HG02623 (cell line): ENCODE results near the gene ARNT2.

Source experiments
- ATAC-seq: cut with Tn5 transposase; IDR thresholded peaks from one replicate; pipeline ENCODE4 v1.9.1; 2021; ENCODE audit warnings: moderate library complexity; ENCODE audit not compliant: unreplicated experiment

The ARNT2 gene

DNA sequence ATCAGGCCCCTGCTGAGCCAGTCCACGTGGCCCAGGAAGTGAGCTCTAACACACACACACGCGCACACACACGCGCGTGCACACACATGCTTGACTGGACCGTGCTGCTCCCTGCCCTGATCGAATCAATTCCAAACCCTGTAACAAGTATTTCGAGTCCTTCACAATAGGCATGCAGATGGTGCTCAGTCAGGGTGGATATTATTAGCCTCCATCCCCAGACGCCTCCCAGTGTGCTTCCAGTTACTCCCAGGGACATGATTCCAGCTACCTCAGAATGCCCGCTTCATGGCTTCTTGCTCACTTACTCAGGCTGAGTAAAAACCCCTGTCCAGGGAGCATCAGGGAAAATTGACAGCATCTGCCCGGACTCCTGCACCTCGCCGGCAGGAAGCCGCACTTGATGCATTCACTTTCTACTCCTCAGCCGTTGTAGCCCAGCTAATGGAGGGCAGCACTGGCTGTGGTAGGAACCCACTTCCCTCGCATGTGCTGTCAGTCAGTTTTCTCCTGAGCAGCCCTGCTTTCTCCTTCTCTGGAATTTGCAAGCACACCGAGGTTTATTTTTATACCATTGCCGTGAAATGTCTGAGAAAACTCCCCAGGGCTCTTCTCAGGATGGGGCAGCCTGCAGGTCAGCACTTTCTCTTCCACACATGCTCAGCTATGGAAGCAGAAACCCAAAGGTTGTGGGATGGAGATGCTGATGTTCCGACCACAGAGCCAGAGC is 164.9 kb downstream of the ARNT2 start:
- ATAC-seq, result no peak

DNA sequence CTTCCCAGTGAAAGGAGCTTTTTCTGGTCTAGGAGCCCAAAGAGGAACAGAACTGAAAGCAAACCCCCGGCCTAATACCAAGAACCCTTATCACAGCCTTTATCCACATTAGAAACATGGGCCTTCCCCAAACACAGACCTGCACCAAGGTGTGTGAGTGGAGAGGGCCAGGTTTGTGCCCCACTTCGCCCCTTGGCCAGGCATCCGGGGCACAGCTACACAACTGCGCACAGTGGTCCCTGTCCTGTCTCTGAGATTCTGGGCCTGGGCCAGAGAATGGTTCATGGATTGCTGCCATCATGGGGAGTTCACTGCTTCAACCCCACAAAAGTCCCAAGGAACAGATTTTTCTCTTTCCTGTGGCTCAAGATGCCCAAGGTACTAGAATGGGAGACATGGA is 165.5 kb downstream of the ARNT2 start:
- ATAC-seq, result no peak

DNA sequence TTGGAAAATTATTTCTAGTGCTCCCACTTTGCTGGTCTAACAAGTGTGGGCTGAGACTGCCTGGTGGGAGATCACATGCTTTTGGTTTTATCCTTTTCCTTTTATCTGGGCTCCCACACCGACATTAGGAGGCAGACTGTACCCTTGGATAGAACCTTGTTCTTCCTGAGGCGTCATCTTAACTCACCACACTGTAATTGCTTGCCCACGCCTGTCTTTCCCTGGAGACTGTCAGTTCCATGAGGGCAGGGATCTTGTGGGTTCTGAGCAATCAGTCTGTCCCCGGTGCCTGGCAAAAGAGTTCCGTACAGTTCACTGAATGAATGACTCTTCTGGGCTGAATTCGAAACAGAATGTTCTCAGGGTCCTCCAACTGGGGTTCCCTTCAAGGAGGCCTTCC is 166.4 kb downstream of the ARNT2 start:
- no peak for ATAC-seq

DNA sequence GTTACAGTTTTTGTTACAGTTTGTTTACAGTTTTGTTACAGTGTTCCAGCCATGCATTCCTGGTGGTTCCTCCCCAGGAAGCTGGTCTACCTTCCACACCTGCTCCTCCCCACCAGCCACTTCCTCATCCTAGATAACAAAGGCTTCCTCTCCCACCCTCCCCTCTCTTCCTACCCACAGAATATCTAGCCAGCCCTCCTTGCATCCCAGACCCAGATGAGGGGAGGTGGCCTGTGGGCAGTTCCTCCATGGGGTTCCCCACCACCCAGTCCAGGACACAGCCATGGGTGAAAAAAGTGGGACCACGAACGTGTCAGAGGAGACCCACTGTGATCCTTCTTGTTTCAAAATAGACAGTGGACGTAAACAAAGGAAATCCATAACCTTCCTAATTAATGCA is 168.2 kb downstream of the ARNT2 start:
- no peak for ATAC-seq

DNA sequence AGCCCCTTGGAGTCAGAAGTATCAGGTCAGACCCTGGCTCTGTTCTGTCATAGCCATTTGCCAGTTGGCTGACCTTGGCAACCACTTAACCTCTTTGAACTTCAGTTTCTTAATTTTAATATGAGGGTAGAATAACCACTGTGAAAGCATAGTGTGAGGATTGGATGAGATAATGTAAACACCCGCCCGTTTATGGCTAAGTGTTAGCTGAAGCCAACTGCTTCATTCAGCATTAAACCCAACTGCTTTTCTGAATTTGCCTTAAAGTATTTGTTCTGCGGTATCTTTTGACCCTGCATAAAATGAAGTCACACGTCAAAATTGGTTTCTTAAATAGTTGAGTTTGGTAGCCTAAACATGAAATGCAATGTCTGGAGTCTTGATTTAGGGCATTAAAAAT is 169.4 kb downstream of the ARNT2 start:
- no peak for ATAC-seq

DNA sequence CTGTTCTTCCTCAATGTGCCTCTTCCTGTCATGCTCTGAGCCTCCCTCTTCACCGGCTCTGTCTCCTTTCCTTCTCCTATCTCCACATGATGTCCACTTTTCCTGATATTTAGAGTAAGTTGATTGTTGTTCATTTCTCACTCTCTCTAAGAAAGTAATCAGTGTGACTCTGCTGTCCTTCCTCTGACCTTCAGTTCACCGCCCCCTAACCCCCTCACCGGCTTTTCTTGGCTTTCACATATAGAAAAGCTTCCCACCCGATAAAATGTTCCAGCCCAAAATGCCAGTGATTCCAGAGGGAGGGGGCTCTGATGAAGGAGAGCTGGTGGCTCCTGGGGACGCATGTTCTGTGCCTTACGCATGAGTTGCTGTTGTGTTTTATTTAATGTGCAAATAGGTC is 170.4 kb downstream of the ARNT2 start:
- ATAC-seq, result no peak

DNA sequence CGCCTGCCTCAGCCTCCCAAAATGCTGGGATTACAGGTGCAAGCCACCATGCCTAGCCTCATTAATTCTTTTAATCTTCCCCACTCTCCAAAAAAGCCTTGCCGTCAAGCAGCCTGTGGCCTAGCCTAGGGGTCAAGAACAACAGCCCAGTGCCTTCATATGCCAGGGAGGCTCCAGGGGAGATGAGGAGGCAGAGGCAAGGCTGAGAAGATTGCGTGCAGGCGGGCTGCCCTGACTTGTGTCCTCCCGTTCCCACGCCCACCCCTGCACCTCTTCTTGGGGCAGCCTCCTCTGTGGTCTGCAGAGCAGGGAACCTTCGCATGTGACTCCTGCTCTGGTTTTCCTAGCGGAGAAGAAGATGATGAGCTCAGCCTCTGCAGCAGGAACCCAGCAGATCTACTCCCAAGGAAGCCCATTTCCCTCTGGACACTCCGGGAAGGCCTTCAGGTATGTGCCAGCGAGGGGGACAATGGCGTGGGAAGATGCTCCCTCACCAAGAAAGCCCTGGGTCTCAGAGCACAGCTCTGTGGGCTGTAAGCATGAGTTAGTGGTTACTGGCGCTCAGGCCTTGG is 172.4 kb downstream of the ARNT2 start:
- no peak for ATAC-seq

DNA sequence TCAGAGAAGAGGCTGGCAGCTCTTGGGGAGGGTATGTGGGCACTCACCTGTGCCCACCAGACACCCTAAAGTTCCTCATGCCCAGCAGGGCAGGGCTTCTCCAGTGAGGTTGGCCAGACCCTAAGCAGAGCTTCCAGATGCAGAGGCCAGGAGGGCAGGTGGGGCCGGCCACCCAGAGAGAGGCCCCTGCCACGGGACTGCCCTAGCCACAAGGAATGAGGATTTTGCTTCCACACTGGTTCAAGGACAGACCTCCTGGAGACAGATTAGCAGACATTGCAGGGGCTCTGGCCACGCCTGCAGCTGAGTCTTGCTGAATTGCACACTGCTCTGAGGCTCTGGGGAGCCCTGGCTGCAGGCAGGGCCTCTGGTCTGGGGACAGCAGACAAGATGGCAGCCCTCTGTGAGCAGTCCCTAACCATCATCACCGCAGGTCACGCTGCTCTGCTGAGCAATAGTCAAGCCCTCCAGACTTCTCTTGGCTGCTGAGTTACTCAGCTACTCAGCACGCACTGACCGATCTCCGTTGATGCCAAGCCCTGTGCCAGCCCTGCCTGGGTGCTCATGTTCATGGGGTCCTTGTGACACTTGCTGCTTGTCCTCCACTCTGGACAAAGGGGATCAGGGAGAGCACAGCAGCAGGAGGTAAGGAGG is 173.5 kb downstream of the ARNT2 start:
- no peak for ATAC-seq

DNA sequence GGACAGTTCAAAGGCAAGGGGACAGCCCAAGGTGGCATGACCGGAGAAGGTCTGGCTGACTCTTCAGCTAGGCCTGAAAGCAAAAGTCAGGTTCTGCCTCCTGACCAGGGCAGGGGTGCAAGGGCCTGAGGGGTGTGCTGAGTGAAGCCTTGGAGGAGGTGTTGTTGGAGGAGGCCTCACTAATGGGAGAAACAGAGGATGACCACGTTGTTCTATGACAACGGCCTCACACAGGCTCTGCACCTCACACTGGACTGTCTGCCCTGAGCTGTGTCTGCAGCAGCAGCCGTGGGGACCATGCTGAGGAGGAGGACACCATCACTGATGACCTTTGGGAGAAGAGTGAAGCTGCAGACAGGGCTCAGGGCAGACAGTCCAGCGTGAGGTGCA is 174.0 kb downstream of the ARNT2 start:
- ATAC-seq, result no peak

DNA sequence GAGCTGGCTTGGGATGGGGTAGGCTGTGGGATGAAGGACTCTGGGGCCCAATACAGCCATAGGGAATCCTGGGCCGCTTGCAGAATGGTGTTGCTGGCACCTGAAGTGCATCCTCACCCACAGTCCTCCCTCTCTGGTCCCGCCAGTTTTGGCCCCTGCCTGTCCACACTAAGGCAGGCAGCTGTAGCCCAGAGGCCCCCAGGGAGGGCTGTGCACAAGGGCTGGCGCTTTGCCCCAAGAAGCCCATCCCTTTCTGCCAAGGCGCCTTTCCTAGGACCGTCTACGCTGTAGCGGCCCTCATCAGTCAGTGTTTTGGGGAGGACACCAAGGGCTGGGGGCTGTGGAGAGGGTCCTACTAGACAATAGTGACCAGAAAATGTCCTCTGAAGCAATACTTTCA is 174.7 kb downstream of the ARNT2 start:
- ATAC-seq, result no peak

DNA sequence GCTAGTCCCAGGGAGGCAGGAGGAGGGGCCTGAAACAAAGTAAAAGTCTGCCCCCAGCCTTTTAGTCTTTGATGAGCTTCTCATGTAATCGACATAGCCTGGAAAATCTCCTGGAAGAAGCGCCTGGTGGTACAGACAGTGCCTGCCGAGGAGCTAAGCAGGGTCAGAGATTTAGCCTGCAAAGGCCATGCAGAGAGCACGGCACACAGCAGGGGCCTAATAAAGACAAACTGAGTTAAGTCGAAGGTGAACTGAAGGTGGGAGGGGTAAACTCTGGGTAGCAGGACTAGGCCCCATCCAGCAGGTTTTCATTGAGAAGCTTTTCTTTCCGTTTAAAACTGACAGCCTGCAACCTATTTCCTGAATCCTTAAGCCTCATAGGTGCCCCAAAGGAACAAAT is 175.4 kb downstream of the ARNT2 start:
- ATAC-seq, result no peak

DNA sequence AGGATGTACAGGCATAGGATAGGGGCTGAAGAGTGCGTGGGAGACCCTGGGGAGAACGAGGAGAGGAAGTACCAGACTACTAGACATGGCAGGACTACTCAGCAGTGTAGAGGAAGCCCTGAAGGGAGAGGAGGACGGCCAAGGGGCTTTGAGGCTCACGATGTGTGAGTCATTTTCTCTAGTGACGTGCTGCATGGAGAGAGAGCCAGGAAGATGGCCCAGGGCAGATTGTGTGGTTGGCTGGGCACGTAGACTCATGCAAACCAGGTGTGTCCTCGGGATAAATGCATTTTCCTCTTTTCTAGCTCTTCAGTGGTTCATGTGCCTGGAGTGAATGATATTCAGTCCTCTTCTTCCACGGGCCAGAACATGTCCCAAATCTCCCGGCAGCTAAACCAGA is 175.9 kb downstream of the ARNT2 start:
- ATAC-seq, result no peak

DNA sequence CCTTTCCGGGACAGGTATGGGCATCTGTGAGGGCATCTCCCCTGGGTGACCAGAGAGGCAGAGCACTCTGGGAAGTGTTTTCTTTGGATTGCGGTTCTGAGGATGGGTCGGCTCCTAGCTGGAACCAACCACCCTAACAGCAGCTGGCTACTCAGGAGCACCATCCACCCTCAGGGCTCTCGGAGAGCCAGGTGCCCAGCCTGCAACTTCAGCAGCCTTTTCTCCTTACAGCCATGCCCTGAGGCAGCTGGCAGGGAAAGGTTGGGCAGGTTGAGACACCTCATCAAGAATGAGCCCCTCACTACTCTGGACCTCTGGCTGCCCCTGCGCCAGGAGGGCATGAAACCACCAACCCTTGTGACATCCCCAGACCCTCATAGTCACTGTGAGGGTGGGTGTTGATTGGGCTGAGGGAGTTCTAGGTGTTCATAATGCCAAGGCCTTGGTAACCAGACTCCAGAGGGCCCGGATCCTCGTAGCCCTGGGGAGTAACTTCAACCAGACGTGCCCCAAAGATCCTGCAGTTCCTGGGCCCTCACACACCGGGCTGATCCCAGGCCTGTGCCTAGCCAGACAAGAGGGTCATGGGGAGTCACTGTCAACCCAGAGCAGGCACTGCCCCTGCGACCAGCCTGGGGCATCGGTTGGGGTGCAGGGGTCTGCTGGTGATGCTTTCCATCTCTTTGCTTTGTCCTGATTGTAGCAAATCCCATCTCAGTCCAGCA is 176.5 kb downstream of the ARNT2 start:
- ATAC-seq, result no peak

DNA sequence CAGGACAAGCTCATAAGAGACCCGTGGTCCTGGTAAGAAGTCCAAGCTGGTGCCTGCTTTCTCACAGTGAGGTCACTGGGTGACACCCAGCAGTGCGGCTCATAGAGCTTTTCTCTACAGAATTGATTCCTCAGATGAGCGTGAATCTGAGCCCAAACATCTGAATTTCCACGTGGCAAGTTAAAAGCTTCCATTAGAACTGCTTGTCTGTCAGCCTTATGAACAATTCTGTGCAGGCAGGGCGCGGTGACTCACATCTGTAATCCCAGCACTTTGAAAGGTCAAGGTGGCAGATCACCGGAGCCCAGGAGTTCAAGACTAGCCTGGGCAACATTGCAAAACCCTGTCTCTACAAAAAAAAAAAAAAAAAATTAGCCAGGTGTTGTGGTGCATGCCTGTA is 177.8 kb downstream of the ARNT2 start:
- ATAC-seq, result no peak

DNA sequence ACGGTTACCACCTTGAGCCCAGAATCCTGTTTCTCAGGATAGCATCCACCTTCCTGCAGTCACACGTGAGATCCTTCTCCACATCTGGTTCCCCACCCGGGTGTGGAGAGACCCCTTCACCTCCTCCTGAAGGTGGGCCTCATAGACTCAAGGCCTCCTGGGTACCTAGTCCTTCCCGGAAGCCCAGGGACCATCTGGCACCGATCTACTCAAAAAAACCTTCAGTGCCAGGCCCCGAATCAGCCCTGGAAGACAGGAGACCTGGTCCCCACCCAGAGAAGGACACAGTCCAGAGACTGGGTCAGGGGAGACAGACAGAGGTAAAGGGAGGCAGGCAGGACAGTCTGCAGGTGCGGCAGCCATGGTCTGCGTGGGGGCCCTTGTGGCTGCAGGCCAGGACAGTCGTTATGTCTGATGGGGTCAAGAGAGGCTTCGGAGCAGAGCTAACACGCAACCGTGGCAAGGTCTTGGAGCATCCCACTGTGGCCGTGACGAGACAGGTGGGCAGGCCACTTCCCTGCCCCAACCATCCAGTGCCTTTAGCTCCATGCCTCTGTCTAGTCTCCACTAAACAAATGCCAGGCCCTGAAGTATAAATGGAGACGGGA is 178.7 kb downstream of the ARNT2 start:
- no peak for ATAC-seq

DNA sequence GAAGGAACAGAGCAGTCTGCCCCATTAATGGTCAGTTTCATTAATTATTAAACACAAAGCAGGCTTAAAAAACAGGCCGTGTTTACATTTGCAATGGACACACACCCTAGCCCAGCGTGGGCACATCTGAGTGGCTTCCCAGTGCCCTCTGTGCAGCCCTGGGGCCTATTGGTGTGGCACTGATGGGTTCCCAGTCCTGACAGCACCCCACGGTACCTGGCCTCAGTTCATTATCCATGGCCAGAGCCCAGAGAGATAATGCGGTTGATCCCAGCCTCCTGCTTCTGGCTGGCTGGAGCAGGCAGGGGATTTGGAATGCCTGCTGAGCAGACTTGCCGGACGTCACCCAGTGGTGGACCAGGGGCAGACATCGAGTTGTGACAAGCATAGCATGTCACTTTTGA is 180.4 kb downstream of the ARNT2 start:
- no peak for ATAC-seq

DNA sequence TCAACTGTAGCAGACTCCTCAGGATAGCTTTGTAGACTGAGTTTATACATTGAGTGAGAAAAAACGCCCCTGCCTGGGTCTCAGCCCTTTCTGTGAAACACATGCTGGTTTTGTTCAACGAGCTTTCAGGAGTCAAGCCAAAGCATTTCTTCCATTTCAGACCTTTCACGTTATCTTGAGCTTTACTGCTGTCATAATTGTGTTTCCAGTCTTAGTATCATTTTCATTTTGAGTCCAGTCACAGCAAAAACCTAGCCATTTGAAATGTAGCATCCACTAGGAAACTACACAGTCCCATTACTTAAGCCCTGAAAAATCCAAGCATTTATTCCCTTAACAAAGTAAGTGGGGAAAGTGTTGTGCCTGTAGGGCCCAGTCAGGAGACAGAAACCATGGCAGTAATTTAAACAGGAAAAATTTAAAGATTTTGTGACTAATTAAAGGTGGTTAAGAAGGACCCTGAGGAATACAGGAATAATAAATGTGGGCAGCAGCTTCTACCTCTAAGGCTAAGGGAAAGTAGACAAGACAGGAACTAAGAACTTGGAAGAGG is 180.9 kb downstream of the ARNT2 start:
- ATAC-seq, result no peak

DNA sequence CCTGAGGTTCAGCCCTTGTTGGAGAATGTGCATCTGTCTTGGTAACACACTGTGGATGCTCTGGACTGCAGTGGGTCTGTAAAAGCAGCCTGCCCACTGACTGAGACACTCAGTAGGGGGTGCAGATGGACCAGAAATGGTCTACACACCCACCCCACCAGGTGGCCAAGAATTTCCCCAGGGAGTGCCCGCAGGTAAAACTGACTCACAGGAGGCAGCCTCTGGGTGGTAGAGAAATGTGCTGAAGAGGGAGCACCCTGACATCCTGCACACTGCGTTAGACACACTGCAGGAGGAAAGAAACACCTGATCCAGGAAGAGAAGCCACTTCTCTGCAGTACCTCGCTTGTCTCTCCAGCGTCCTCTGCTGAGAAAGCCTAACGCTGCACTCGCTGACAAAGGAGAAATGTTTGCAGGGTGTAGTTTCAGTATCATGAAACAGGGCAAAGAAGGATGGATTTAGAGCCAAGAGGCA is 181.4 kb downstream of the ARNT2 start:
- no peak for ATAC-seq

DNA sequence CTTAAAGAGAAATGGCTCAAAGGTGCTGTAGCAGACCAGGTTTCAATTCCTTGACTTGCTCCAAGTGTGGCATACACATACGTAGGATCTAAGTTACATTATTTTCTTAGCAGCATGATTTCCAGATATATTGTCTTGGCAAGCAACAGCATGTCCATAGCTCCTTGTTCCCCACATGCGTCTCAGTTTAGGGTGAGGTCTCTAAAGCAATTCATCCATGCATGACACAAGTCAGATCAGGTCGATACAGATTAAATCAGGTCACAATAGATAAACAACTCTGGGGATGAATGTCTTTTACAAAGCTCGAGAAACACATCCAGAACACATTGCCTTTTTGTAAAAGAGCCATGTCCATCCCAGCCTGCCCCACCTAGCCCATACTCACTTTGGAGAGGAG is 182.0 kb downstream of the ARNT2 start:
- no peak for ATAC-seq

DNA sequence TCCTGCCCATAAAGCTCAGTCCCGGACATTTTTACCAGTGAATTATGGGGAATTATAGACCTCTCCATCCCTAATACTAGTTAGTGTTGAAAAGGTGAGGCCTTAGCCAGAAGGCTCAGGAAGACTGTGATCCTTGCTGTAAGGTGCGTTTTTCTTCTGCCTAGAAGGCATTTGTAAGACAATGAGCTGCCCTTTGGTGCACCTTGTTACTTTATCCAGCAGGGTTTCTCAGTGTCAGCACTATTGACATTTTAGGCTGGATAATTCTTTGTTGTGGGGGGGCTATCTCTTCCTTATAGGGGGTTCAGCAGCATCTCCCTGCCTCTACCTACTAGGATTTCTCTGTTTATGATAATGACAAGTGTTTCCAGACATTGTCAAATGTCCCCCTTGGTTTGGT is 182.8 kb downstream of the ARNT2 start:
- no peak for ATAC-seq

DNA sequence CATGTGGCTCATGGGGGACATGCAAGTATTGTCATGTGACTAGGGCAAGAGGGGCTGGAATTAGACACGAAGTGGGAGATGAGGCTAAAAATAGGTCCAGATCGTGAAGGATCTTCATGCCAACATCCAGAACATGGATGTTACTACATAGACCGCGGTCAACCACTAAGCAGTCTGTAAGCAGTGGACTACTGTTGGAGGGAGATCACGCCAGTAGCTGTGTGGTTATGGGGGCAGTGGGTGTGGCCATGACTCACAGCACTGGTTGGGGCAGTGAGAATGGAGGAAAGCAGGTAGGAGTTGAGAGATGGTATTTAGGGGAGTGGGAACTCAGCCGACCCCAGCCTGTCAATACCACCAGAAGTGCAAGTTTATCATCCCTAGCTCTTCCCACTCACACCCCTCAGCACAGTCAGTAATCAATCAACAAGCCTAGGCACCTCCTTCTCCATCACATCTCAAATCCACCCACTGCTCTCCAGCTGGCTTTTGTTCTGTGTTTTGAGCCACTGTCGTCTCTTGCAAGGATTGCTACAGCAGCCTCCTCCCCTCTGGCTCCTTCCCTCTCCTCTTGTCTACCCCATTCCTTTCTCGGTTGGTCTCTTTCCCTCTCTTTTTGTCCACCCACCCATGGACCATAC is 183.8 kb downstream of the ARNT2 start:
- ATAC-seq, result no peak
